HG03558 (cell line): ENCODE measurements around the gene HOXB13.

Experiments used
- ATAC-seq: cut with Tn5 transposase; IDR thresholded peaks from one replicate; pipeline ENCODE4 v1.9.1; 2021; ENCODE audit warnings: moderate number of reproducible peaks; ENCODE audit not compliant: unreplicated experiment; ENCODE audit errors: extremely low read depth

HOXB13 gene

GRCh38 chr17:48728232-48729231, at the start of gene HOXB13:
HOXB13 (minus strand) TSS chr17:48728750; CDS start chr17:48728593, 157 bp downstream.
- no peak for ATAC-seq

- no peak for ATAC-seq
Observed at GRCh38 chr17:48776602-48777001, 48.1 kb upstream of the HOXB13 start.

GRCh38 chr17:48773245-48773644, 44.7 kb upstream of the HOXB13 start:
- no peak for ATAC-seq

GRCh38 chr17:48770954-48771353, 42.4 kb upstream of the HOXB13 start:
- no peak for ATAC-seq

- ATAC-seq = no peak
Observed at GRCh38 chr17:48769009-48769675, 40.6 kb upstream of the HOXB13 start.

- no peak for ATAC-seq
Observed at GRCh38 chr17:48767263-48767774, 38.8 kb upstream of the HOXB13 start.

- ATAC-seq = no peak
Observed at GRCh38 chr17:48761114-48761513, 32.6 kb upstream of the HOXB13 start.

GRCh38 chr17:48760411-48760810, 31.9 kb upstream of the HOXB13 start:
- ATAC-seq = no peak

GRCh38 chr17:48759288-48759687, 30.7 kb upstream of the HOXB13 start:
- no peak for ATAC-seq

- no peak for ATAC-seq
Observed at GRCh38 chr17:48757524-48757961, 29.0 kb upstream of the HOXB13 start.

- no peak for ATAC-seq
Observed at GRCh38 chr17:48756830-48757251, 28.3 kb upstream of the HOXB13 start.

GRCh38 chr17:48755356-48755755, 26.8 kb upstream of the HOXB13 start:
- ATAC-seq = no peak

- no peak for ATAC-seq
Observed at GRCh38 chr17:48754500-48755261, 26.1 kb upstream of the HOXB13 start.

- no peak for ATAC-seq
Observed at GRCh38 chr17:48753794-48754499, 25.4 kb upstream of the HOXB13 start.

GRCh38 chr17:48752399-48753288, 24.1 kb upstream of the HOXB13 start:
- no peak for ATAC-seq

- ATAC-seq = no peak
Observed at GRCh38 chr17:48751733-48752398, 23.3 kb upstream of the HOXB13 start.

GRCh38 chr17:48751172-48751571, 22.6 kb upstream of the HOXB13 start:
- no peak for ATAC-seq
